ENCODE results near the gene RNF111. TPM values are rescaled to one million over a fixed set of nuclear protein-coding genes. Genes with fewer than 3 reads are reported as not detected.

RNF111 gene
- polyA plus RNA-seq, 1 donor (not counting 4 experiments of a cell fraction or from before 2014, with no cell fraction given): 27.4 TPM

- Histone ChIP-seq H3K27me3 (ENCODE audit: control insufficient read depth, extremely low read depth, insufficient read depth, low read length) (no peaks in the 10 kb centered on the region), H3K9ac (ENCODE audit: control insufficient read depth, extremely low read depth, insufficient read depth, low read length) (no peak overlapping the region), H3K4me3 (ENCODE audit: control insufficient read depth in 2 of 3, extremely low read depth in 1 of 3, insufficient read depth in 2 of 3, low read depth in 1 of 3, low read length in 3 of 3) (no peak overlapping the region), H2AFZ (ENCODE audit: control insufficient read depth, low read length) (no peak overlapping the region), H3K9me1 (ENCODE audit: control insufficient read depth, extremely low read depth, insufficient read depth, low read length) (no peaks in the 10 kb centered on the region), H3K27ac (ENCODE audit: control insufficient read depth, insufficient read depth, low read length) (no peak overlapping the region), H3K79me2 (ENCODE audit: control insufficient read depth, insufficient read depth, low read length) (peaks cover 83% of the 10 kb centered on the region), H4K20me1 (ENCODE audit: control insufficient read depth, extremely low read depth, insufficient read depth, low read length) (peaks cover 7% of the 10 kb centered on the region), H3K4me1 (ENCODE audit: control insufficient read depth, extremely low read depth, insufficient read depth, low read length) (no peaks in the 10 kb centered on the region), H3K36me3 (ENCODE audit: control insufficient read depth in 2 of 2, extremely low read depth in 1 of 2, insufficient read depth in 2 of 2, low read length in 2 of 2) (peaks cover 2 to 7% of the 10 kb centered on the region in 2 experiments), H3K4me2 (ENCODE audit: control insufficient read depth, extremely low read depth, insufficient read depth, low read depth, low read length) (no peak overlapping the region), H3K9me3 (ENCODE audit: control insufficient read depth, low read depth, low read length) (no peaks in the 10 kb centered on the region)
- FAIRE-seq (no peak), DNase-seq (ENCODE audit: low read depth, low spot score) (no peak)
- dilution Hi-C loops (cut with MboI; ENCODE audit: extremely low pct_ligation_motif_present, low sequenced_read_pairs): no loop called here
- TF ChIP-seq CTCF (optimal IDR thresholded peaks at IDR 0.05 in 1 of 3, IDR thresholded peaks at IDR 0.05 in 1 of 3, conservative IDR thresholded peaks at IDR 0.05 in 1 of 3; ENCODE audit: extremely low read depth in 1 of 3, insufficient read depth in 2 of 3, low read length in 3 of 3) (no peak), EZH2 (IDR thresholded peaks at IDR 0.05; ENCODE audit: low read length) (no peak)
Observed at GRCh38 chr15:59011262-59011952, 23.9 kb downstream of the RNF111 start.

- TF ChIP-seq CTCF (optimal IDR thresholded peaks at IDR 0.05 in 1 of 3, IDR thresholded peaks at IDR 0.05 in 1 of 3, conservative IDR thresholded peaks at IDR 0.05 in 1 of 3; ENCODE audit: extremely low read depth in 1 of 3, insufficient read depth in 2 of 3, low read length in 3 of 3): no peak
- TF ChIP-seq EZH2 (IDR thresholded peaks at IDR 0.05; ENCODE audit: low read length): no peak
- no peak for DNase-seq (ENCODE audit: low read depth, low spot score)
- peaks cover 7% of the 10 kb centered on the region for H4K20me1 ChIP-seq (ENCODE audit: control insufficient read depth, extremely low read depth, insufficient read depth, low read length)
Observed at GRCh38 chr15:59013246-59013873, 25.9 kb downstream of the RNF111 start.

More at GRCh38 chr15:59013246-59013873, 25.9 kb downstream of the RNF111 start:
- Histone ChIP-seq H3K27ac (ENCODE audit: control insufficient read depth, insufficient read depth, low read length) (no peak overlapping the region), H3K9me3 (ENCODE audit: control insufficient read depth, low read depth, low read length) (no peaks in the 10 kb centered on the region), H3K4me2 (ENCODE audit: control insufficient read depth, extremely low read depth, insufficient read depth, low read depth, low read length) (no peak overlapping the region), H3K4me3 (ENCODE audit: control insufficient read depth in 2 of 3, extremely low read depth in 1 of 3, insufficient read depth in 2 of 3, low read depth in 1 of 3, low read length in 3 of 3) (no peak overlapping the region), H3K9ac (ENCODE audit: control insufficient read depth, extremely low read depth, insufficient read depth, low read length) (no peak overlapping the region), H3K79me2 (ENCODE audit: control insufficient read depth, insufficient read depth, low read length) (peaks cover 79% of the 10 kb centered on the region), H3K9me1 (ENCODE audit: control insufficient read depth, extremely low read depth, insufficient read depth, low read length) (no peaks in the 10 kb centered on the region), H3K4me1 (ENCODE audit: control insufficient read depth, extremely low read depth, insufficient read depth, low read length) (no peaks in the 10 kb centered on the region), H2AFZ (ENCODE audit: control insufficient read depth, low read length) (no peak overlapping the region), H3K27me3 (ENCODE audit: control insufficient read depth, extremely low read depth, insufficient read depth, low read length) (no peaks in the 10 kb centered on the region), H3K36me3 (ENCODE audit: control insufficient read depth in 2 of 2, extremely low read depth in 1 of 2, insufficient read depth in 2 of 2, low read length in 2 of 2) (peaks cover 2 to 7% of the 10 kb centered on the region in 2 experiments)
- dilution Hi-C loops (cut with MboI; ENCODE audit: extremely low pct_ligation_motif_present, low sequenced_read_pairs): no loop called here
- peak; percentile 5 for FAIRE-seq
